22Rv1 (cell line): ENCODE results near the gene LSM4.

Source experiments
- CTCF ChIP-seq: fragments of 450-650 bp; IDR thresholded peaks from 2 replicates; pipeline ENCODE4 v1.5.1; 2017; ENCODE audit warnings: mild to moderate bottlenecking
- ZFX ChIP-seq: fragments of 450-650 bp; IDR thresholded peaks from 2 replicates; pipeline ENCODE4 v1.6.1; 2017; ENCODE audit warnings: antibody characterized with exemption, borderline replicate concordance

DNA sequence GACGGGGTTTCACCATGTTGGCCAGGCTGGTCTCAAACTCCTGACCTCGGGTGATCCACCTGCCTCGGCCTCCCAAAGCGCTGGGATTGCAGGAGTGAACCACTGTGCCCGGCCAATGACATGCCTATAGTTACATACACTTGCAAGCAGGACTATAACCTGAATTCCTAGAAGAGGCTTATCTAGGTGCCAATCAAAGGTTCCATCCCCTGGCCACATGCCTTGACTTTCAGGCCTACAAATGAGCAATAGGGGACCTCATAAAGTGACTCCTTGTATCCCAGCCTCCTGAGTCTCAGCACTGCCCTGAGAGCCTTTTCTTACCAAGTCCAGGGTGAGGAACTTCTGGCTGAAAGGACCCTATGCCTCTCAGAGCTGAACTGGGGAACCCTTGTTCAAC lies 3.9 kb upstream of the LSM4 start:
- TF ChIP-seq CTCF (no peak), ZFX (no peak)
